Nephron (organoid): Measurements from ENCODE around the gene ITGA11.

Experiments used
- H3K27ac Mint-ChIP-seq, 3 experiments: 2 replicates each; pipeline ENCODE4 v1.8.0; 2020; ENCODE audit warnings: mixed read lengths in 3 of 3, mild to moderate bottlenecking in 2 of 3, moderate library complexity in 1 of 3
- H3K27me3 Mint-ChIP-seq: 2 replicates; pipeline ENCODE4 v1.8.0; 2021; ENCODE audit warnings: low read depth, mild to moderate bottlenecking, moderate library complexity, mixed read lengths
- H3K36me3 Mint-ChIP-seq: 2 replicates; pipeline ENCODE4 v1.8.0; 2020; ENCODE audit warnings: low read depth, mixed read lengths
- H3K4me1 Mint-ChIP-seq: 2 replicates; pipeline ENCODE4 v1.8.0; 2020; ENCODE audit warnings: mixed read lengths
- H3K4me3 Mint-ChIP-seq, 3 experiments: 2 replicates each; pipeline ENCODE4 v1.8.0; 2020; ENCODE audit warnings: mild to moderate bottlenecking in 3 of 3, mixed read lengths in 3 of 3, moderate library complexity in 2 of 3
- H3K9me3 Mint-ChIP-seq: 2 replicates; pipeline ENCODE4 v1.8.0; 2020; ENCODE audit warnings: mixed read lengths
- TF ChIP-seq, protein P1 (sequence below), 3 experiments: fragments of 200-600 bp; sonication (generic); IDR thresholded peaks; one replicate each; pipeline ENCODE4 v1.5.0; 2021; ENCODE audit warnings: antibody characterized with exemption in 3 of 3; ENCODE audit not compliant: unreplicated experiment in 3 of 3

The ITGA11 gene

DNA sequence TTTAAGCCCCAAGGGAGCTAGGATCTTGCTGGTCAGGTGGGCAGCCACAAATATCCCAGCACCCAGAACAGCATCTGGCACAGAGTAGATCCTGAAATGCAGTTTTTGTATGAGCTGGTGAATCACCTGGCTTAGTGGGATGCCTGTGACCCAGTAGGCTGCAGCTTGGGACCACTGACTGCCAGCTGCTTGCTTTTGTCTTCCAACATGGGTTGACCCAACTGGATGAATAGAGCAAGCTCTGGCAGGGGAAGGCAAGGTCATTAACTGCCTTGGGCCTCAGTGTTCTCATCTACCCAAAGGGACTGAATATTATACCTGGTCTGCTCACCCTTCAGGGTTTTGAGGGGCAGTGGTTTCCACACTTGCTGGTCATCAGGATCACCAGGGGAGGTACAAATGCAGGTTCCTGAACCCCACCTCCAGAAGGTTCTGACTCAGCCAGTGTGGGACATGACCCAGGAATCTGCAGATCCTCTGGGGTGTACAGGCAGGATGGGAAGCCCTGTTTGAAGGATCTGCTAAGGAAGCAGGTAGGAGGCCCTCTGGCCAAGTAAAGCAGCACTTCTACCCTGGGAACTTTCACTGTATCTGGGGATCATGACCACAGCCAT is 55.4 kb downstream of the ITGA11 start:
- H3K9me3 Mint-ChIP-seq: no peaks in the 10 kb centered on the region
- peaks cover 3% of the 10 kb centered on the region for H3K27me3 Mint-ChIP-seq

GRCh38 chr15:68375716-68376220 is 56.2 kb downstream of the ITGA11 start:
- H3K27me3 Mint-ChIP-seq: peaks cover 3% of the 10 kb centered on the region
- no peak overlapping the region for H3K4me3 Mint-ChIP-seq
- H3K9me3 Mint-ChIP-seq: no peaks in the 10 kb centered on the region
- TF ChIP-seq, protein P1, sequence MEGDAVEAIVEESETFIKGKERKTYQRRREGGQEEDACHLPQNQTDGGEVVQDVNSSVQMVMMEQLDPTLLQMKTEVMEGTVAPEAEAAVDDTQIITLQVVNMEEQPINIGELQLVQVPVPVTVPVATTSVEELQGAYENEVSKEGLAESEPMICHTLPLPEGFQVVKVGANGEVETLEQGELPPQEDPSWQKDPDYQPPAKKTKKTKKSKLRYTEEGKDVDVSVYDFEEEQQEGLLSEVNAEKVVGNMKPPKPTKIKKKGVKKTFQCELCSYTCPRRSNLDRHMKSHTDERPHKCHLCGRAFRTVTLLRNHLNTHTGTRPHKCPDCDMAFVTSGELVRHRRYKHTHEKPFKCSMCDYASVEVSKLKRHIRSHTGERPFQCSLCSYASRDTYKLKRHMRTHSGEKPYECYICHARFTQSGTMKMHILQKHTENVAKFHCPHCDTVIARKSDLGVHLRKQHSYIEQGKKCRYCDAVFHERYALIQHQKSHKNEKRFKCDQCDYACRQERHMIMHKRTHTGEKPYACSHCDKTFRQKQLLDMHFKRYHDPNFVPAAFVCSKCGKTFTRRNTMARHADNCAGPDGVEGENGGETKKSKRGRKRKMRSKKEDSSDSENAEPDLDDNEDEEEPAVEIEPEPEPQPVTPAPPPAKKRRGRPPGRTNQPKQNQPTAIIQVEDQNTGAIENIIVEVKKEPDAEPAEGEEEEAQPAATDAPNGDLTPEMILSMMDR (IDR thresholded peaks at IDR 0.05; ENCODE audit: unreplicated experiment in 3 of 3): no peak
- peaks cover 36% of the 10 kb centered on the region for H3K4me1 Mint-ChIP-seq
- no peaks in the 10 kb centered on the region for H3K36me3 Mint-ChIP-seq
- H3K27ac Mint-ChIP-seq: peak overlapping the region in 2 of 3 experiments; percentile 49 to 55

More for the DNA sequence above, 55.4 kb downstream of the ITGA11 start:
- H3K27ac Mint-ChIP-seq: peak overlapping the region in 1 of 3 experiments; percentile 55
- TF ChIP-seq, protein P1 (IDR thresholded peaks at IDR 0.05; ENCODE audit: unreplicated experiment in 3 of 3): no peak
- H3K36me3 Mint-ChIP-seq: no peaks in the 10 kb centered on the region
- H3K4me3 Mint-ChIP-seq: no peak overlapping the region
- peaks cover 31% of the 10 kb centered on the region for H3K4me1 Mint-ChIP-seq

- no peaks in the 10 kb centered on the region for H3K36me3 Mint-ChIP-seq
- TF ChIP-seq, protein P1 (IDR thresholded peaks at IDR 0.05; ENCODE audit: unreplicated experiment in 3 of 3): no peak
- H3K27me3 Mint-ChIP-seq: peaks cover 3% of the 10 kb centered on the region
- H3K9me3 Mint-ChIP-seq: no peaks in the 10 kb centered on the region
- H3K27ac Mint-ChIP-seq: peak overlapping the region; percentile 17 to 72 (median 54)
- peaks cover 41% of the 10 kb centered on the region for H3K4me1 Mint-ChIP-seq
- no peak overlapping the region for H3K4me3 Mint-ChIP-seq
Measured at GRCh38 chr15:68375191-68375631, 56.8 kb downstream of the ITGA11 start.

DNA sequence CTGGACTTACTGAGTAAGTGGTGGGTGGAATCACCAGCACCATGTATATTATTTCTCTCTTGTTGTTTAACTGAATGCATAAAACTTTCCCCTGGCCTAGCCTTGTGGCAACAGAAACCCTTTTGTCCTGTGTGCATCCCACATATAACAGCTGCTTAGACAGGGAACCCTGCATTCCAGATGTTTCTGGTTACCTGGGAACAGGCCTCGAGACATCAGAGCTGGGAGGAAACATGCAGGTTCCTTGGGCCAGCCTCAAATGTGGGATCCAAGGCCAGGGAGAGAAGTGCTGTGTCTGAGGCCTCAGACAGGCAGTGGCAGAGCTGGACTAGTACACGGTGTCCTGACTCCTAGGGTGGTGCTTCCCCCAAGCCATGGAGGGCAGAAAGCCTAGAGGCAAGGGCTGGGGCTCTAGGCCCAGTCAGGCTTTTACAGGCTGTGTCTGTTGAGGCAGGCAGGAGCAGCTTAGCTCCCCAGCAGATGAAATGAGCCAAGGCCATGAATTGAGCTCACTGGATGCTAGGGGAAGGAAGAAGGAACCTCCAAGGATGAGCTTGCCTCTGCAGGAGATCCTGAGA is 57.7 kb downstream of the ITGA11 start:
- Mint-ChIP-seq H3K9me3 (no peaks in the 10 kb centered on the region), H3K36me3 (no peaks in the 10 kb centered on the region), H3K27ac (peak overlapping the region in 2 of 3 experiments; percentile 17 to 54), H3K4me3 (no peak overlapping the region), H3K4me1 (peaks cover 38% of the 10 kb centered on the region), H3K27me3 (peaks cover 10% of the 10 kb centered on the region)
- TF ChIP-seq, protein P1 (IDR thresholded peaks at IDR 0.05; ENCODE audit: unreplicated experiment in 3 of 3): no peak

- Mint-ChIP-seq H3K27ac (no peak overlapping the region), H3K9me3 (no peaks in the 10 kb centered on the region), H3K4me3 (no peak overlapping the region), H3K4me1 (peaks cover 45% of the 10 kb centered on the region), H3K27me3 (peaks cover 14% of the 10 kb centered on the region), H3K36me3 (no peaks in the 10 kb centered on the region)
- TF ChIP-seq, protein P1 (IDR thresholded peaks at IDR 0.05; ENCODE audit: unreplicated experiment in 3 of 3): no peak
Measured at GRCh38 chr15:68373028-68373427, 58.9 kb downstream of the ITGA11 start.
